MM.1S (cell line): Measurements from ENCODE around the gene ZNF516.

ENCODE experiments used
- DNase-seq: peaks from one replicate; pipeline ENCODE4 v3.0.0-alpha.2; 2015
- H2AFZ ChIP-seq: fragments of 300-600 bp; sonication (generic); 2 replicates; pipeline ENCODE4 v1.6.0; 2016; ENCODE audit warnings: antibody characterized with exemption, low read length
- H3F3A ChIP-seq: fragments of 300-600 bp; sonication (generic); 2 replicates; pipeline ENCODE4 v1.6.1; 2016; ENCODE audit warnings: mild to moderate bottlenecking, antibody characterized with exemption, low read length, moderate library complexity, mixed read lengths; ENCODE audit not compliant: insufficient read depth
- H3K27ac ChIP-seq: fragments of 300-600 bp; sonication (generic); 2 replicates; pipeline ENCODE4 v1.5.1; 2016; ENCODE audit warnings: mild to moderate bottlenecking, low read length
- H3K27me3 ChIP-seq: fragments of 300-600 bp; sonication (generic); replicated peaks from 2 replicates; pipeline ENCODE4 v1.6.0; 2016; ENCODE audit warnings: low read length; ENCODE audit not compliant: insufficient read depth
- H3K36me3 ChIP-seq: fragments of 300-600 bp; sonication (generic); replicated peaks from 2 replicates; pipeline ENCODE4 v1.6.1; 2016; ENCODE audit warnings: mild to moderate bottlenecking, low read length, mixed read lengths; ENCODE audit not compliant: insufficient read depth
- H3K4me1 ChIP-seq: fragments of 300-600 bp; sonication (generic); 2 replicates; pipeline ENCODE4 v1.6.1; 2016; ENCODE audit warnings: low read length, mixed read lengths
- H3K4me2 ChIP-seq: fragments of 300-600 bp; sonication (generic); 2 replicates; pipeline ENCODE4 v1.6.0; 2016; ENCODE audit warnings: low read depth, low read length
- H3K4me3 ChIP-seq: fragments of 300-600 bp; sonication (generic); 2 replicates; pipeline ENCODE4 v1.5.1; 2016; ENCODE audit warnings: low read length, mixed read lengths
- H3K79me2 ChIP-seq: fragments of 300-600 bp; sonication (generic); 2 replicates; pipeline ENCODE4 v1.6.1; 2016; ENCODE audit warnings: mixed run types, low read length, mixed read lengths
- H3K9ac ChIP-seq: fragments of 300-600 bp; sonication (generic); 2 replicates; pipeline ENCODE4 v1.6.1; 2016; ENCODE audit warnings: low read length, mixed read lengths
- H3K9me2 ChIP-seq: fragments of 300-600 bp; sonication (generic); replicated peaks from 2 replicates; pipeline ENCODE4 v1.6.1; 2016; ENCODE audit warnings: mild to moderate bottlenecking, low read length, mixed read lengths; ENCODE audit not compliant: insufficient read depth
- H3K9me3 ChIP-seq: fragments of 300-600 bp; sonication (generic); replicated peaks from 2 replicates; pipeline ENCODE4 v1.6.1; 2016; ENCODE audit warnings: mild to moderate bottlenecking, low read length, mixed read lengths; ENCODE audit not compliant: insufficient read depth
- H4K20me1 ChIP-seq: fragments of 300-600 bp; sonication (generic); 2 replicates; pipeline ENCODE4 v1.6.1; 2016; ENCODE audit warnings: mild to moderate bottlenecking, low read length, moderate library complexity, mixed read lengths; ENCODE audit not compliant: insufficient read depth
- EZH2 ChIP-seq: fragments of 300-600 bp; sonication (generic); optimal IDR thresholded peaks from 2 replicates; pipeline ENCODE3; 2017; ENCODE audit warnings: low read depth, mild to moderate bottlenecking, antibody characterized with exemption, low read length, mixed read lengths
- EZH2phosphoT487 ChIP-seq: fragments of 300-600 bp; sonication (generic); IDR thresholded peaks from 2 replicates; pipeline ENCODE4 v1.6.1; 2018; ENCODE audit warnings: antibody characterized with exemption, low read length
- TF ChIP-seq, protein P1 (sequence below): fragments of 300-600 bp; sonication (generic); IDR thresholded peaks from 2 replicates; pipeline ENCODE4 v1.5.1; 2016; ENCODE audit warnings: antibody characterized with exemption, low read length, mixed read lengths

Gene ZNF516

DNA sequence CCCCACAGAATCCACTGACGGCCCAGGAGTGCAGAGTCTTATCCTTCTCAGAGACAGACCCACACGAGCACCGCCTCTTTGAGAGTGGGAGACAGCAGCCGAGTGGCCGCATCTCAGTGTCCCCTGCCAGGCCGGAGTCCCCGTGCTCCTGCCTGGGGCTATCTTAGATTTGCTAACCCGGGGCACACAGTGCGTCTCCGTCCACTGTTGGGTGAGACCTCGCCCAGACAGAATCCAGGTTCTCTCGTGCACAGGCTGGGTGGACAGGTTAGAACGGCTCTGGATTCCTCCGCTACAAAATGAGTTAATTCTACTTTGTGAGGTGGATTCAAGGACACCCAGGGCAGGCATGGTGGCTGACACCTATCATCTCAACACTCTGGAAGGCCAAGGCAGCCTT lies 88.3 kb downstream of the ZNF516 start:
- Histone ChIP-seq H2AFZ (no peak overlapping the region), H3K4me1 (no peaks in the 10 kb centered on the region), H3K4me3 (no peak overlapping the region), H3K79me2 (no peaks in the 10 kb centered on the region; the same call in 1 of the 2 replicates), H3F3A (no peaks in the 10 kb centered on the region), H3K36me3 (no peaks in the 10 kb centered on the region), H3K9ac (no peak overlapping the region), H3K4me2 (no peak overlapping the region), H3K27ac (no peak overlapping the region), H4K20me1 (no peaks in the 10 kb centered on the region), H3K27me3 (no peaks in the 10 kb centered on the region), H3K9me3 (no peaks in the 10 kb centered on the region), H3K9me2 (no peaks in the 10 kb centered on the region)
- no peak for DNase-seq
- TF ChIP-seq, protein P1, sequence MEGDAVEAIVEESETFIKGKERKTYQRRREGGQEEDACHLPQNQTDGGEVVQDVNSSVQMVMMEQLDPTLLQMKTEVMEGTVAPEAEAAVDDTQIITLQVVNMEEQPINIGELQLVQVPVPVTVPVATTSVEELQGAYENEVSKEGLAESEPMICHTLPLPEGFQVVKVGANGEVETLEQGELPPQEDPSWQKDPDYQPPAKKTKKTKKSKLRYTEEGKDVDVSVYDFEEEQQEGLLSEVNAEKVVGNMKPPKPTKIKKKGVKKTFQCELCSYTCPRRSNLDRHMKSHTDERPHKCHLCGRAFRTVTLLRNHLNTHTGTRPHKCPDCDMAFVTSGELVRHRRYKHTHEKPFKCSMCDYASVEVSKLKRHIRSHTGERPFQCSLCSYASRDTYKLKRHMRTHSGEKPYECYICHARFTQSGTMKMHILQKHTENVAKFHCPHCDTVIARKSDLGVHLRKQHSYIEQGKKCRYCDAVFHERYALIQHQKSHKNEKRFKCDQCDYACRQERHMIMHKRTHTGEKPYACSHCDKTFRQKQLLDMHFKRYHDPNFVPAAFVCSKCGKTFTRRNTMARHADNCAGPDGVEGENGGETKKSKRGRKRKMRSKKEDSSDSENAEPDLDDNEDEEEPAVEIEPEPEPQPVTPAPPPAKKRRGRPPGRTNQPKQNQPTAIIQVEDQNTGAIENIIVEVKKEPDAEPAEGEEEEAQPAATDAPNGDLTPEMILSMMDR: no peak
- TF ChIP-seq EZH2 (no peak), EZH2phosphoT487 (no peak)

DNA sequence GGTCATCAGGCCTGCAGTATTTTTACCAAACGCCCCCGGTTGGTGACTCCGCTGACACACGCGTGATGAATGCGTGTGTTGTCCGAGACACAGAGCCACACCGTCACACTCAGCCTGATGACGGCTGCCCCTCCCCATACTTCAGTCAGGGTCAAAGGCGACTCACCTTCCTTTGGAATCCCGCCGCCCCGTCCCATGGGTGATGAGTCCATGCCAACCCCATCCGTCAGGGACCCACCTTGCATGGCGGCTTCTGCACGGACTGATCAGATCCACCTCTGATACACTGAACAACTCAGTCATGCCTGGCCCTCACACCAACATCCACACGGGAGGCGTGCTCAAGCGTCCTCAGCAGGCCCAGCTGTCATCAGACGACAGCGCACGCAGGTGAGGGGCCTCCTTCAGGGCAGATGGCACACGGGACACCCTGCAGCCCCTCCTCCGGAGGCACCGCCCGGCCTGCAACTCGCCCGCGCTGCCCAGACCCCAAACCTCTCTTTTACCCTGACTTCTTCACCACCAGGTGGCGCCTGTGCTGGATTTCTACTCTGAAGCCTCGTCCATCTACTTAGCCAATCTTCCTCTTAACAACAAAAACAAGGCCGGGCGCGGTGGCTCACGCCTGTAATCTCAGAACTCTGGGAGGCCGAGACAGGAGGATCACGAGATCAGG lies 89.2 kb downstream of the ZNF516 start:
- Histone ChIP-seq H3K9ac (no peak overlapping the region), H4K20me1 (no peaks in the 10 kb centered on the region), H3K4me2 (no peak overlapping the region), H2AFZ (no peak overlapping the region), H3K4me1 (no peaks in the 10 kb centered on the region), H3K79me2 (no peaks in the 10 kb centered on the region; the same call in 1 of the 2 replicates), H3F3A (no peaks in the 10 kb centered on the region), H3K9me3 (no peaks in the 10 kb centered on the region), H3K9me2 (no peaks in the 10 kb centered on the region), H3K4me3 (no peak overlapping the region), H3K36me3 (no peaks in the 10 kb centered on the region), H3K27ac (no peak overlapping the region), H3K27me3 (no peaks in the 10 kb centered on the region)
- peak; percentile 43 for DNase-seq
- TF ChIP-seq EZH2 (no peak), EZH2phosphoT487 (no peak)
- TF ChIP-seq, protein P1: peak; percentile 49

DNA sequence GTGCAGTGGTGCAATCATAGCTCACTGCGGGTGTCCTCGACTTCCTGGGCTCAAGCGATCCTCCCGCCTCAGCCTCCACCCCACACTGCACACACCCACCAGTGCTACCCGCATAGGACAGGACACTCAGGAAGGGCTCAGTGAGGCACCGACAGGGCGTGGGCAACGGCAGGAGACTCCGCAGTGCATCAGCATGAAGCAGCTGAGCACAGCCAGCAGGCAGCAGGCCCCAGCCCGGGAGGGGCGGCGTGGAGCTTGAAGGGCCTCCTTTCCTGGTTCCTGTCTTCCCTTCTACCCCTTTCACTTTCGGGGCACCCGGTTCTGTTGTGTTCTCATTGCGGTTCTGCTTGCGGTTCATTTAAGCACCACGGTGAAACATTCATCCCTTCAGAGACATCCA lies 89.8 kb downstream of the ZNF516 start:
- Histone ChIP-seq H3K9ac (no peak overlapping the region), H3K27me3 (no peaks in the 10 kb centered on the region), H3K79me2 (no peaks in the 10 kb centered on the region; the same call in 1 of the 2 replicates), H3K4me2 (no peak overlapping the region), H3K9me3 (no peaks in the 10 kb centered on the region), H3F3A (no peaks in the 10 kb centered on the region), H3K36me3 (no peaks in the 10 kb centered on the region), H4K20me1 (no peaks in the 10 kb centered on the region), H3K4me1 (no peaks in the 10 kb centered on the region), H3K27ac (no peak overlapping the region), H3K9me2 (no peaks in the 10 kb centered on the region), H2AFZ (no peak overlapping the region), H3K4me3 (no peak overlapping the region)
- no peak for DNase-seq
- no peak for TF ChIP-seq EZH2phosphoT487
- TF ChIP-seq EZH2: no peak
- TF ChIP-seq, protein P1: no peak
